Caco-2 (cell line): Measurements from ENCODE around the gene EPS8L3. TPM values are rescaled to one million over a fixed set of nuclear protein-coding genes. Genes with fewer than 3 reads are reported as not detected.
A peak's percentile ranks its signal among the peaks of the same experiment; 100 is the strongest.

Source experiments
- BruUV-seq: library from RNA; stranded (reverse); fragments of 400-500 nt; replicated peaks from 2 replicates; lab custom pipeline; 2021; lab: Mats Ljungman, UMichigan
- CTCF ChIA-PET: fragments of 300-600 bp; sonication (Branson Sonifier 250); formaldehyde crosslinking; loops from one replicate; lab custom pipeline; 2022; ENCODE audit warnings: antibody characterized with exemption; lab: Charles Lee
- POLR2A ChIA-PET: fragments of 300-600 bp; sonication (Branson Sonifier 250); formaldehyde crosslinking; loops from one replicate; lab custom pipeline; 2022; ENCODE audit warnings: antibody characterized with exemption; lab: Charles Lee
- DNase-seq, 2 experiments: peaks; one replicate each; pipeline versions ENCODE4 v3.0.0 to v3.0.0-alpha.2; 2020 to 2022
- H3K27me3 ChIP-seq: replicated peaks from 2 replicates; pipeline ENCODE4 v1.6.0; 2011; ENCODE audit warnings: low read length; ENCODE audit not compliant: control insufficient read depth, insufficient read depth
- H3K36me3 ChIP-seq: 2 replicates; pipeline ENCODE4 v1.5.1; 2011; ENCODE audit warnings: low read length; ENCODE audit not compliant: control insufficient read depth, insufficient read depth
- H3K4me1 ChIP-seq: fragments of 250-450 bp; sonication (Bioruptor Pico); 2 replicates; pipeline ENCODE4 v1.5.1; 2020; ENCODE audit warnings: mild to moderate bottlenecking
- H3K4me3 ChIP-seq: 2 replicates; pipeline ENCODE4 v1.5.1; 2011; ENCODE audit warnings: low read depth, mild to moderate bottlenecking, control low read depth, low read length
- H3K9me3 ChIP-seq: fragments of 250-450 bp; sonication (Bioruptor Pico); 2 replicates; pipeline ENCODE4 v1.5.1; 2020; ENCODE audit warnings: mild to moderate bottlenecking, moderate library complexity
- H3K27ac Mint-ChIP-seq: one replicate; pipeline ENCODE4 v1.8.0; 2022; ENCODE audit warnings: mixed read lengths; ENCODE audit not compliant: unreplicated experiment
- H3K27me3 Mint-ChIP-seq: one replicate; pipeline ENCODE4 v1.8.0; 2022; ENCODE audit warnings: mixed read lengths; ENCODE audit not compliant: insufficient read depth, unreplicated experiment
- H3K36me3 Mint-ChIP-seq: one replicate; pipeline ENCODE4 v1.8.0; 2022; ENCODE audit warnings: mild to moderate bottlenecking, mixed read lengths; ENCODE audit not compliant: insufficient read depth, unreplicated experiment
- H3K4me1 Mint-ChIP-seq: one replicate; pipeline ENCODE4 v1.8.0; 2022; ENCODE audit warnings: low read depth, mixed read lengths; ENCODE audit not compliant: unreplicated experiment
- H3K4me3 Mint-ChIP-seq: one replicate; pipeline ENCODE4 v1.8.0; 2022; ENCODE audit warnings: mild to moderate bottlenecking, moderate library complexity, mixed read lengths; ENCODE audit not compliant: unreplicated experiment
- H3K9me3 Mint-ChIP-seq: one replicate; pipeline ENCODE4 v1.8.0; 2022; ENCODE audit warnings: mixed read lengths; ENCODE audit not compliant: unreplicated experiment
- CTCF ChIP-seq, 2 experiments: fragments of 200-600 bp in 1 of 2; IDR thresholded peaks; 1 replicate in 1 of 2; 2 replicates in 1 of 2; pipeline versions ENCODE4 v1.5.1 to v1.8.0; 2011 to 2022; ENCODE audit warnings: antibody characterized with exemption in 1 of 2, control low read depth in 1 of 2, inconsistent platforms in 1 of 2, low read depth in 1 of 2, low read length in 1 of 2, mild to moderate bottlenecking in 1 of 2, moderate library complexity in 1 of 2; ENCODE audit not compliant: insufficient read depth in 1 of 2, severe bottlenecking in 1 of 2, unreplicated experiment in 1 of 2
- intact Hi-C: fragments of 100-400 bp; cut with micrococcal nuclease; formaldehyde crosslinking; loops from one replicate; pipeline ENCODE4 v1.10.0; 2022; ENCODE audit not compliant: unreplicated experiment
- total RNA-seq: library from RNA; stranded (reverse); gene quantifications from 2 replicates; pipeline ENCODE4 v1.2.3, GENCODE V29; 2022

The EPS8L3 gene
- total RNA-seq, 1 experiment from 2014 or later = 15.3 TPM

GRCh38 chr1:109733236-109733870 is 30.4 kb downstream of the EPS8L3 start:
- Mint-ChIP-seq H3K27me3 (no peaks in the 10 kb centered on the region), H3K9me3 (peaks cover 13% of the 10 kb centered on the region), H3K4me1 (peaks cover 15% of the 10 kb centered on the region), H3K27ac (peak overlapping the region; percentile 80), H3K4me3 (peak overlapping the region; percentile 87), H3K36me3 (peaks cover 37% of the 10 kb centered on the region)
- no peaks in the 10 kb centered on the region for H3K9me3 ChIP-seq
- intact Hi-C loops = loop anchor here (5.0 kb wide), 1 partner anchor 39 kb away; no protein-coding TSS in a partner anchor
- ChIA-PET CTCF (interaction anchor here (0.9 kb wide), 1 partner anchor 93 kb away, joined by 3 read pairs; no protein-coding TSS in a partner anchor), POLR2A (no interaction called here)
- peaks cover 34% of the 10 kb centered on the region for H3K4me1 ChIP-seq
- BruUV-seq = no TSS peak
- no peak overlapping the region; the same call in 1 of the 2 replicates for H3K4me3 ChIP-seq
- H3K27me3 ChIP-seq = no peaks in the 10 kb centered on the region
- H3K36me3 ChIP-seq = no peaks in the 10 kb centered on the region
- no peak for TF ChIP-seq CTCF (IDR thresholded peaks at IDR 0.05; ENCODE audit: insufficient read depth in 1 of 2, low read depth in 1 of 2, low read length in 1 of 2, severe bottlenecking in 1 of 2, unreplicated experiment in 1 of 2)
- no peak for DNase-seq

- peak overlapping the region; percentile 80 for H3K27ac Mint-ChIP-seq
- TSS peak; percentile 63 for BruUV-seq
- ChIA-PET POLR2A (no interaction called here), CTCF (interaction anchor here (0.6 to 1.3 kb wide), 3 partner anchors 14 to 92 kb away, joined by 3 to 5 read pairs (median 3); no protein-coding TSS in a partner anchor)
- peaks cover 15% of the 10 kb centered on the region for H3K4me1 Mint-ChIP-seq
- H3K27me3 Mint-ChIP-seq = no peaks in the 10 kb centered on the region
- peak overlapping the region; percentile 41 for H3K4me3 ChIP-seq
- no peak for TF ChIP-seq CTCF (IDR thresholded peaks at IDR 0.05; ENCODE audit: insufficient read depth in 1 of 2, low read depth in 1 of 2, low read length in 1 of 2, severe bottlenecking in 1 of 2, unreplicated experiment in 1 of 2)
- DNase-seq = no peak
- peaks cover 13% of the 10 kb centered on the region for H3K9me3 Mint-ChIP-seq
- H3K4me3 Mint-ChIP-seq = peak overlapping the region; percentile 87
- no peaks in the 10 kb centered on the region for H3K9me3 ChIP-seq
- H3K27me3 ChIP-seq = no peaks in the 10 kb centered on the region
- H3K36me3 Mint-ChIP-seq = peaks cover 28% of the 10 kb centered on the region
- peaks cover 34% of the 10 kb centered on the region for H3K4me1 ChIP-seq
- H3K36me3 ChIP-seq = no peaks in the 10 kb centered on the region
- intact Hi-C loops = loop anchor here (5.0 kb wide), 1 partner anchor 40 kb away; no protein-coding TSS in a partner anchor
Measured at GRCh38 chr1:109732390-109732881, 31.3 kb downstream of the EPS8L3 start.

GRCh38 chr1:109730666-109731065 is 33.1 kb downstream of the EPS8L3 start:
- CTCF ChIA-PET = no interaction called here
- peak overlapping the region; percentile 80 for H3K27ac Mint-ChIP-seq
- no peak overlapping the region for H3K4me3 ChIP-seq
- H3K9me3 Mint-ChIP-seq = peaks cover 18% of the 10 kb centered on the region
- H3K4me1 Mint-ChIP-seq = peaks cover 15% of the 10 kb centered on the region
- POLR2A ChIA-PET = no interaction called here
- H3K9me3 ChIP-seq = no peaks in the 10 kb centered on the region
- intact Hi-C loops = loop anchor here (5.0 kb wide), 1 partner anchor 42 kb away; no protein-coding TSS in a partner anchor
- no peaks in the 10 kb centered on the region for H3K27me3 Mint-ChIP-seq
- H3K36me3 Mint-ChIP-seq = peaks cover 17% of the 10 kb centered on the region
- H3K36me3 ChIP-seq = no peaks in the 10 kb centered on the region
- BruUV-seq = no TSS peak
- peaks cover 34% of the 10 kb centered on the region for H3K4me1 ChIP-seq
- DNase-seq = no peak
- TF ChIP-seq CTCF (IDR thresholded peaks at IDR 0.05; ENCODE audit: insufficient read depth in 1 of 2, low read depth in 1 of 2, low read length in 1 of 2, severe bottlenecking in 1 of 2, unreplicated experiment in 1 of 2) = no peak
- peak overlapping the region; percentile 21 for H3K4me3 Mint-ChIP-seq
- no peaks in the 10 kb centered on the region for H3K27me3 ChIP-seq
